Activated CD8-positive, alpha-beta T cell treated with anti-CD3 and anti-CD28 coated beads, Interleukin-2, amount 10 ng/mL, durations not matched to agents 7 days and 5 days (primary cell): ENCODE results near the gene RHOB. TPM values are rescaled to one million over a fixed set of nuclear protein-coding genes. Genes with fewer than 3 reads are reported as not detected.
"Not testable (repeated sequence)": the region's sequence is repeated elsewhere in the genome, so short reads cannot be mapped to it uniquely, and the experiment has no call there.

ENCODE experiments used
- ATAC-seq: fragments of 150-1000 bp; cut with Tn5 transposase; one replicate; pipeline ENCODE4 v1.10.0; 2021; ENCODE audit warnings: moderate library complexity
- CTCF ChIA-PET: fragments of 350-600 bp; sonication (Branson Sonifier 250); formaldehyde crosslinking; loops from one replicate; lab custom pipeline; 2021; ENCODE audit warnings: antibody characterized with exemption; lab: Charles Lee
- POLR2A ChIA-PET: fragments of 350-600 bp; sonication (Branson Sonifier 250); formaldehyde crosslinking; loops from one replicate; lab custom pipeline; 2021; ENCODE audit warnings: antibody characterized with exemption; lab: Charles Lee
- DNase-seq: peaks from one replicate; pipeline ENCODE4 v3.0.0-alpha.2; 2020
- H3K27ac Mint-ChIP-seq: one replicate; pipeline ENCODE4 v1.8.0; 2021; ENCODE audit warnings: mild to moderate bottlenecking, mixed read lengths
- H3K27me3 Mint-ChIP-seq: one replicate; pipeline ENCODE4 v1.8.0; 2021; ENCODE audit warnings: low read depth, mixed read lengths
- H3K36me3 Mint-ChIP-seq: one replicate; pipeline ENCODE4 v1.8.0; 2021; ENCODE audit warnings: low read depth, mixed read lengths
- H3K4me1 Mint-ChIP-seq: one replicate; pipeline ENCODE4 v1.8.0; 2021; ENCODE audit warnings: low read depth, mixed read lengths
- H3K4me3 Mint-ChIP-seq: one replicate; pipeline ENCODE4 v1.8.0; 2021; ENCODE audit warnings: mild to moderate bottlenecking, mixed read lengths
- H3K9me3 Mint-ChIP-seq: one replicate; pipeline ENCODE4 v1.8.0; 2022; ENCODE audit warnings: mixed read lengths; ENCODE audit not compliant: insufficient read depth
- total RNA-seq, 2 experiments: library from RNA; stranded (reverse); gene quantifications; one replicate each; pipeline ENCODE4 v1.2.3, GENCODE V29; 2021

Gene RHOB
- total RNA-seq, 2 experiments from 2014 or later = 1.2 to 1.3 TPM

GRCh38 chr2:20411361-20411894 lies 35.4 kb upstream of the RHOB start:
- Mint-ChIP-seq H3K9me3 (peaks cover 20% of the 10 kb centered on the region), H3K27ac (no peak overlapping the region), H3K27me3 (peaks cover 33% of the 10 kb centered on the region), H3K4me3 (no peak overlapping the region), H3K36me3 (peaks cover 5% of the 10 kb centered on the region), H3K4me1 (no peaks in the 10 kb centered on the region)
- ChIA-PET POLR2A (no interaction called here), CTCF (interaction anchor here (0.7 to 7.1 kb wide), 31 partner anchors 9 to 306 kb away, joined by 3 to 82 read pairs (median 5); partner anchors contain the start of genes HS1BP3 and RHOB)
- peak; percentile 79 for DNase-seq
- peak; percentile 98 for ATAC-seq

GRCh38 chr2:20414806-20415205 lies 32.1 kb upstream of the RHOB start:
- H3K4me3 Mint-ChIP-seq = no peak overlapping the region
- H3K36me3 Mint-ChIP-seq = peaks cover 3% of the 10 kb centered on the region
- peaks cover 3% of the 10 kb centered on the region for H3K9me3 Mint-ChIP-seq
- ChIA-PET POLR2A (no interaction called here), CTCF (interaction anchor here (1.1 to 7.1 kb wide), 4 partner anchors 9 to 237 kb away, joined by 3 to 82 read pairs (median 4); partner anchors contain the start of gene HS1BP3)
- no peak for DNase-seq
- ATAC-seq = no peak
- H3K4me1 Mint-ChIP-seq = no peaks in the 10 kb centered on the region
- H3K27me3 Mint-ChIP-seq = peaks cover 32% of the 10 kb centered on the region
- H3K27ac Mint-ChIP-seq = no peak overlapping the region

- peaks cover 32% of the 10 kb centered on the region for H3K27me3 Mint-ChIP-seq
- H3K9me3 Mint-ChIP-seq = no peaks in the 10 kb centered on the region
- no peak for DNase-seq
- ChIA-PET CTCF (interaction anchor here (1.1 to 7.1 kb wide), 2 partner anchors 8 to 236 kb away, joined by 3 to 82 read pairs; partner anchors contain the start of gene HS1BP3), POLR2A (no interaction called here)
- H3K4me3 Mint-ChIP-seq = no peak overlapping the region
- H3K27ac Mint-ChIP-seq = no peak overlapping the region
- H3K36me3 Mint-ChIP-seq = no peaks in the 10 kb centered on the region
- ATAC-seq = no peak
- H3K4me1 Mint-ChIP-seq = no peaks in the 10 kb centered on the region
These were observed 31.4 kb upstream of the RHOB start for GRCh38 chr2:20415511-20415918.

GRCh38 chr2:20416723-20417122 lies 30.2 kb upstream of the RHOB start:
- POLR2A ChIA-PET = no interaction called here
- Mint-ChIP-seq H3K27me3 (peaks cover 32% of the 10 kb centered on the region), H3K9me3 (no peaks in the 10 kb centered on the region), H3K36me3 (no peaks in the 10 kb centered on the region), H3K4me1 (no peaks in the 10 kb centered on the region), H3K27ac (no peak overlapping the region), H3K4me3 (no peak overlapping the region)
- no peak for DNase-seq
- CTCF ChIA-PET = interaction anchor here (1.1 kb wide), 1 partner anchor 227 kb away, joined by 3 read pairs; no protein-coding TSS in a partner anchor
- no peak for ATAC-seq

- POLR2A ChIA-PET, DNase-seq, CTCF ChIA-PET, H3K36me3 Mint-ChIP-seq, H3K9me3 Mint-ChIP-seq, H3K4me1 Mint-ChIP-seq, H3K4me3 Mint-ChIP-seq, ATAC-seq, H3K27ac Mint-ChIP-seq: not testable (repeated sequence)
- peaks cover 29% of the 10 kb centered on the region for H3K27me3 Mint-ChIP-seq
These were observed 29.5 kb upstream of the RHOB start for GRCh38 chr2:20417230-20417821.

- POLR2A ChIA-PET = no interaction called here
- CTCF ChIA-PET = interaction anchor here (1.0 kb wide), 1 partner anchor 225 kb away, joined by 3 read pairs; no protein-coding TSS in a partner anchor
These were observed 28.4 kb upstream of the RHOB start for GRCh38 chr2:20418519-20418918.

GRCh38 chr2:20419007-20419576 lies 27.8 kb upstream of the RHOB start:
- ChIA-PET CTCF (interaction anchor here (1.0 kb wide), 1 partner anchor 224 kb away, joined by 3 read pairs; no protein-coding TSS in a partner anchor), POLR2A (no interaction called here)
- ATAC-seq = no peak
- H3K36me3 Mint-ChIP-seq = no peaks in the 10 kb centered on the region
- no peak overlapping the region for H3K4me3 Mint-ChIP-seq
- H3K27me3 Mint-ChIP-seq = peaks cover 21% of the 10 kb centered on the region
- DNase-seq = no peak
- H3K9me3 Mint-ChIP-seq = no peaks in the 10 kb centered on the region
- H3K4me1 Mint-ChIP-seq = peaks cover 3% of the 10 kb centered on the region
- H3K27ac Mint-ChIP-seq = no peak overlapping the region

More at GRCh38 chr2:20418519-20418918, 28.4 kb upstream of the RHOB start:
- Mint-ChIP-seq H3K36me3 (no peaks in the 10 kb centered on the region), H3K4me1 (no peaks in the 10 kb centered on the region), H3K27me3 (peaks cover 23% of the 10 kb centered on the region), H3K27ac (no peak overlapping the region), H3K4me3 (no peak overlapping the region), H3K9me3 (no peaks in the 10 kb centered on the region)
- DNase-seq (no peak), ATAC-seq (no peak)

- H3K27ac Mint-ChIP-seq = no peak overlapping the region
- peaks cover 17% of the 10 kb centered on the region for H3K27me3 Mint-ChIP-seq
- no peak for ATAC-seq
- H3K36me3 Mint-ChIP-seq = no peaks in the 10 kb centered on the region
- CTCF ChIA-PET = interaction anchor here (2.1 to 8.6 kb wide), 2 partner anchors 7 to 232 kb away, joined by 5 to 82 read pairs; partner anchors contain the start of gene HS1BP3
- no peaks in the 10 kb centered on the region for H3K9me3 Mint-ChIP-seq
- POLR2A ChIA-PET = no interaction called here
- H3K4me3 Mint-ChIP-seq = no peak overlapping the region
- H3K4me1 Mint-ChIP-seq = peaks cover 10% of the 10 kb centered on the region
- DNase-seq = no peak
These were observed 27.1 kb upstream of the RHOB start for GRCh38 chr2:20419752-20420151.

- Mint-ChIP-seq H3K4me3 (no peak overlapping the region), H3K4me1 (peaks cover 19% of the 10 kb centered on the region), H3K36me3 (no peaks in the 10 kb centered on the region), H3K9me3 (no peaks in the 10 kb centered on the region), H3K27me3 (peaks cover 10% of the 10 kb centered on the region), H3K27ac (no peak overlapping the region)
- POLR2A ChIA-PET = no interaction called here
- DNase-seq (no peak), ATAC-seq (no peak)
- CTCF ChIA-PET = interaction anchor here (1.5 to 8.6 kb wide), 5 partner anchors 9 to 230 kb away, joined by 3 to 82 read pairs (median 9); partner anchors contain the start of gene HS1BP3
These were observed 25.4 kb upstream of the RHOB start for GRCh38 chr2:20421336-20421987.

- CTCF ChIA-PET = interaction anchor here (1.5 to 8.6 kb wide), 5 partner anchors 10 to 220 kb away, joined by 3 to 82 read pairs (median 12); no protein-coding TSS in a partner anchor
- H3K9me3 Mint-ChIP-seq = no peaks in the 10 kb centered on the region
- ATAC-seq = no peak
- POLR2A ChIA-PET = no interaction called here
- H3K36me3 Mint-ChIP-seq = no peaks in the 10 kb centered on the region
- peaks cover 19% of the 10 kb centered on the region for H3K4me1 Mint-ChIP-seq
- H3K27ac Mint-ChIP-seq = no peak overlapping the region
- H3K4me3 Mint-ChIP-seq = no peak overlapping the region
- DNase-seq = no peak
- H3K27me3 Mint-ChIP-seq = peaks cover 9% of the 10 kb centered on the region
These were observed 24.9 kb upstream of the RHOB start for GRCh38 chr2:20421988-20422370.

GRCh38 chr2:20422402-20423271 lies 24.2 kb upstream of the RHOB start:
- Mint-ChIP-seq H3K27me3 (peaks cover 6% of the 10 kb centered on the region), H3K9me3 (no peaks in the 10 kb centered on the region), H3K27ac (no peak overlapping the region), H3K36me3 (no peaks in the 10 kb centered on the region), H3K4me3 (no peak overlapping the region), H3K4me1 (peaks cover 19% of the 10 kb centered on the region)
- ATAC-seq (no peak), DNase-seq (peak; percentile 50)
- POLR2A ChIA-PET = no interaction called here
- CTCF ChIA-PET = interaction anchor here (0.6 to 8.6 kb wide), 16 partner anchors 10 to 385 kb away, joined by 3 to 82 read pairs (median 3); no protein-coding TSS in a partner anchor
